Sigmoid colon (tissue), 7 donors: ENCODE results near the gene METTL24. TPM values are rescaled to one million over a fixed set of nuclear protein-coding genes. Genes with fewer than 3 reads are reported as not detected.

ENCODE experiments used
- DNase-seq: peaks from one replicate; pipeline ENCODE4 v3.0.0-alpha.2; 2019
- H3K27ac ChIP-seq, 4 donors: fragments of 200-600 bp; sonication (generic); one replicate each; pipeline ENCODE4 v1.5.1; 2016 to 2019; ENCODE audit warnings: mild to moderate bottlenecking in 1 of 4
- H3K27me3 ChIP-seq, 3 donors: fragments of 200-600 bp; sonication (generic); one replicate each; pipeline ENCODE4 v1.5.1; 2019; ENCODE audit warnings: mild to moderate bottlenecking in 1 of 3
- H3K36me3 ChIP-seq, 4 donors: fragments of 200-600 bp; sonication (generic); one replicate each; pipeline ENCODE4 v1.5.1; 2016 to 2019
- H3K4me1 ChIP-seq, 4 donors: fragments of 200-600 bp; sonication (generic); one replicate each; pipeline ENCODE4 v1.5.1; 2017 to 2019
- H3K4me3 ChIP-seq, 4 donors: fragments of 200-600 bp; sonication (generic); one replicate each; pipeline ENCODE4 v1.5.1; 2017 to 2019; ENCODE audit warnings: mild to moderate bottlenecking in 2 of 4, moderate library complexity in 1 of 4
- H3K9me3 ChIP-seq, 4 donors: fragments of 200-600 bp in 3 of 4; sonication (generic) in 3 of 4; one replicate each; pipeline versions ENCODE4 v1.5.1 to v1.6.1; 2013 to 2019
- CTCF ChIP-seq, 4 experiments: fragments of 450-650 bp in 3 of 4; fragments of 200-600 bp in 1 of 4; IDR thresholded peaks; one replicate each; pipeline ENCODE4 v1.5.1; 2016 to 2019; ENCODE audit warnings: antibody characterized with exemption in 4 of 4, mild to moderate bottlenecking in 3 of 4, moderate library complexity in 2 of 4
- EP300 ChIP-seq, 4 donors: sonication (generic); formaldehyde crosslinking; IDR thresholded peaks; one replicate each; pipeline ENCODE4 v1.6.1; 2017; ENCODE audit warnings: antibody characterized with exemption in 4 of 4
- POLR2A ChIP-seq, 2 donors: fragments of 450-650 bp; IDR thresholded peaks; one replicate each; pipeline ENCODE4 v1.6.1; 2016; ENCODE audit warnings: antibody characterized with exemption in 2 of 2, mild to moderate bottlenecking in 2 of 2, moderate library complexity in 2 of 2
- POLR2AphosphoS5 ChIP-seq, 4 donors: sonication (generic); formaldehyde crosslinking; IDR thresholded peaks; one replicate each; pipeline ENCODE4 v1.6.1; 2017; ENCODE audit warnings: antibody characterized with exemption in 4 of 4
- WGBS, 2 donors: extraction: QIAGEN DNeasy Blood & Tissue Kit; methylation state at CpG; one replicate each; pipeline ENCODE4 v1.1.7; 2013; 5-methylcytosine and 5-hydroxymethylcytosine counted together
- intact Hi-C: fragments of 100-400 bp; cut with DNase I; formaldehyde crosslinking; loops from one replicate; pipeline ENCODE4 v1.15.1; 2023
- polyA plus RNA-seq, 3 donors: library from polyadenylated mRNA; stranded (reverse); fragments of 200-250 nt; gene quantifications; one replicate each; pipeline ENCODE4 v1.2.3, GENCODE V29; 2013
- total RNA-seq, 4 donors: library from RNA; depleted of rRNA; stranded (reverse); fragments of >200 nt; gene quantifications; one replicate each; pipeline ENCODE4 v1.1.0, GENCODE V29; 2016
- donor health status: healthy with polysubstance abuse.
- donor health status: Bipolar disorder and iron deficiency.
- donor health status: healthy.

The METTL24 gene
- total and polyA plus RNA-seq, 7 donors, result 0.76 to 41.3 (median 38.8) TPM; not detected in 2

- Histone ChIP-seq H3K36me3 (no peaks in the 10 kb centered on the region), H3K27me3 (no peaks in the 10 kb centered on the region), H3K9me3 (no peaks in the 10 kb centered on the region), H3K27ac (peak overlapping the region in 3 of 4 donors; percentile 67 to 98 (median 68)), H3K4me3 (no peak overlapping the region), H3K4me1 (peaks cover 0 to 83% (median 79%) of the 10 kb centered on the region in 4 donors)
- intact Hi-C loops, result no loop called here
- 81 to 83% methylated on average over 3 of the region's 3 CpGs for WGBS, 2 donors
- DNase-seq, result no peak
- no peak for TF ChIP-seq POLR2A (IDR thresholded peaks at IDR 0.05)
- TF ChIP-seq CTCF (IDR thresholded peaks at IDR 0.05), result peak in 1 of 4 experiments; percentile 22
Measured at GRCh38 chr6:110338820-110339470, 19.2 kb downstream of the METTL24 start.

GRCh38 chr6:110337486-110337885, 20.7 kb downstream of the METTL24 start:
- 85% methylated on average over 1 of the region's 1 CpG for WGBS, 2 donors
- intact Hi-C loops, result no loop called here
- TF ChIP-seq CTCF (IDR thresholded peaks at IDR 0.05) (no peak), POLR2AphosphoS5 (IDR thresholded peaks at IDR 0.05) (no peak), EP300 (IDR thresholded peaks at IDR 0.05) (no peak), POLR2A (IDR thresholded peaks at IDR 0.05) (no peak)

GRCh38 chr6:110334423-110335180, 23.5 kb downstream of the METTL24 start:
- H3K4me3 ChIP-seq, result no peak overlapping the region
- WGBS, 2 donors, result 68 to 74% methylated on average over 9 of the region's 9 CpGs
- H3K27me3 ChIP-seq, result no peaks in the 10 kb centered on the region
- no peaks in the 10 kb centered on the region for H3K9me3 ChIP-seq
- TF ChIP-seq CTCF (IDR thresholded peaks at IDR 0.05) (no peak), EP300 (IDR thresholded peaks at IDR 0.05) (peak in 1 of 4 donors; percentile 21), POLR2A (IDR thresholded peaks at IDR 0.05) (no peak), POLR2AphosphoS5 (IDR thresholded peaks at IDR 0.05) (peak in 1 of 4 donors; percentile 32)
- peaks cover 0 to 84% (median 82%) of the 10 kb centered on the region in 4 donors for H3K4me1 ChIP-seq
- intact Hi-C loops, result no loop called here
- no peaks in the 10 kb centered on the region for H3K36me3 ChIP-seq
- peak; percentile 79 for DNase-seq
- H3K27ac ChIP-seq, result peak overlapping the region; percentile 62 to 90 (median 89)

More at GRCh38 chr6:110337486-110337885, 20.7 kb downstream of the METTL24 start:
- no peaks in the 10 kb centered on the region for H3K9me3 ChIP-seq
- peak overlapping the region in 3 of 4 donors; percentile 36 to 98 (median 68) for H3K27ac ChIP-seq
- no peak overlapping the region for H3K4me3 ChIP-seq
- H3K4me1 ChIP-seq, result peaks cover 0 to 84% (median 82%) of the 10 kb centered on the region in 4 donors
- no peaks in the 10 kb centered on the region for H3K36me3 ChIP-seq
- no peak for DNase-seq
- H3K27me3 ChIP-seq, result no peaks in the 10 kb centered on the region

- H3K36me3 ChIP-seq, result no peaks in the 10 kb centered on the region
- no peaks in the 10 kb centered on the region for H3K27me3 ChIP-seq
- H3K9me3 ChIP-seq, result no peaks in the 10 kb centered on the region
- 87% methylated on average over 6 of the region's 6 CpGs for WGBS, 2 donors
- TF ChIP-seq CTCF (IDR thresholded peaks at IDR 0.05) (no peak), POLR2AphosphoS5 (IDR thresholded peaks at IDR 0.05) (no peak), POLR2A (IDR thresholded peaks at IDR 0.05) (no peak), EP300 (IDR thresholded peaks at IDR 0.05) (no peak)
- intact Hi-C loops, result no loop called here
- peaks cover 0 to 84% (median 80%) of the 10 kb centered on the region in 4 donors for H3K4me1 ChIP-seq
- no peak overlapping the region for H3K4me3 ChIP-seq
- H3K27ac ChIP-seq, result peak overlapping the region; percentile 87 to 90 (median 89)
- DNase-seq, result no peak
Measured at GRCh38 chr6:110332281-110332680, 25.9 kb downstream of the METTL24 start.
